Smooth muscle cell (in vitro differentiated cells): ENCODE results near the gene UTS2B. TPM values are rescaled to one million over a fixed set of nuclear protein-coding genes. Genes with fewer than 3 reads are reported as not detected.

Experiments used
- DNase-seq: peaks from one replicate; lab custom pipeline; 2025; ENCODE audit not compliant: unreplicated experiment; lab: John Stamatoyannopoulos, UW
- H2AFZ ChIP-seq: fragments of 200-600 bp; sonication (generic); 2 replicates; pipeline ENCODE4 v1.6.0; 2016; ENCODE audit warnings: antibody characterized with exemption, low read depth, mild to moderate bottlenecking
- H3F3A ChIP-seq: fragments of 200-600 bp; sonication (generic); 2 replicates; pipeline ENCODE4 v1.6.0; 2017; ENCODE audit warnings: antibody characterized with exemption, low read depth
- H3K27ac ChIP-seq: fragments of 200-600 bp; sonication (generic); 2 replicates; pipeline ENCODE4 v1.5.1; 2016; ENCODE audit warnings: low read depth, mild to moderate bottlenecking
- H3K27me3 ChIP-seq: fragments of 200-600 bp; sonication (generic); 2 replicates; pipeline ENCODE4 v1.6.1; 2016; ENCODE audit warnings: low read depth, mild to moderate bottlenecking
- H3K36me3 ChIP-seq: fragments of 200-600 bp; sonication (generic); 2 replicates; pipeline ENCODE4 v1.5.1; 2016; ENCODE audit warnings: low read depth
- H3K4me1 ChIP-seq: fragments of 200-600 bp; sonication (generic); 2 replicates; pipeline ENCODE4 v1.5.1; 2016; ENCODE audit warnings: low read depth
- H3K4me2 ChIP-seq: fragments of 200-600 bp; sonication (generic); 2 replicates; pipeline ENCODE4 v1.6.0; 2016; ENCODE audit warnings: mild to moderate bottlenecking
- H3K4me3 ChIP-seq: fragments of 200-600 bp; sonication (generic); 2 replicates; pipeline ENCODE4 v1.5.1; 2016; ENCODE audit warnings: mild to moderate bottlenecking
- H3K79me2 ChIP-seq: fragments of 200-600 bp; sonication (generic); 2 replicates; pipeline ENCODE4 v1.6.0; 2016; ENCODE audit warnings: low read depth, mild to moderate bottlenecking
- H3K9ac ChIP-seq: fragments of 200-600 bp; sonication (generic); 2 replicates; pipeline ENCODE4 v1.6.0; 2016; ENCODE audit warnings: low read depth
- H3K9me3 ChIP-seq: fragments of 200-600 bp; sonication (generic); replicated peaks from 2 replicates; pipeline ENCODE4 v1.5.1; 2016; ENCODE audit warnings: low read depth
- H4K20me1 ChIP-seq: fragments of 200-600 bp; sonication (generic); 2 replicates; pipeline ENCODE4 v1.6.0; 2016; ENCODE audit warnings: low read depth
- CTCF ChIP-seq: fragments of 200-600 bp; sonication (generic); IDR thresholded peaks from 2 replicates; pipeline ENCODE4 v1.5.1; 2017; ENCODE audit warnings: borderline replicate concordance, mild to moderate bottlenecking, antibody characterized with exemption; ENCODE audit not compliant: insufficient read depth, poor library complexity, severe bottlenecking
- WGBS: methylation state at CpG from one replicate; pipeline ENCODE4 v1.1.7; 2016; ENCODE audit warnings: low lambda C conversion rate; 5-methylcytosine and 5-hydroxymethylcytosine counted together
- polyA plus RNA-seq: library from polyadenylated mRNA; unstranded; fragments of >200 nt; fragmentation: Nextera tagmentation; extraction: Ambion mirVana; gene quantifications from 2 replicates; pipeline ENCODE4 v1.2.1, GENCODE V29; 2016
- total RNA-seq: library from RNA; depleted of rRNA; stranded (reverse); fragments of >200 nt; gene quantifications from 2 replicates; pipeline ENCODE4 v1.2.3, GENCODE V29; 2014

The UTS2B gene
- total and polyA plus RNA-seq, 2 experiments from 2014 or later = 1.1 TPM; not detected in 1

GRCh38 chr3:191237047-191237882, 93.1 kb downstream of the UTS2B start:
- H3F3A ChIP-seq = peaks cover 3% of the 10 kb centered on the region
- WGBS = 91% methylated on average over 5 of the region's 5 CpGs
- H2AFZ ChIP-seq = peak overlapping the region; percentile 62
- H3K9me3 ChIP-seq = no peaks in the 10 kb centered on the region
- H3K79me2 ChIP-seq = no peaks in the 10 kb centered on the region
- peaks cover 12% of the 10 kb centered on the region for H3K4me1 ChIP-seq
- no peaks in the 10 kb centered on the region for H3K36me3 ChIP-seq
- DNase-seq = no peak
- no peaks in the 10 kb centered on the region for H3K27me3 ChIP-seq
- H3K9ac ChIP-seq = no peak overlapping the region
- no peak overlapping the region for H3K4me3 ChIP-seq
- no peak overlapping the region for H3K4me2 ChIP-seq
- H3K27ac ChIP-seq = no peak overlapping the region
- H4K20me1 ChIP-seq = no peaks in the 10 kb centered on the region
- no peak for TF ChIP-seq CTCF

GRCh38 chr3:191236646-191237045, 93.7 kb downstream of the UTS2B start:
- WGBS = 70% methylated on average over 3 of the region's 3 CpGs
- peaks cover 12% of the 10 kb centered on the region for H3K4me1 ChIP-seq
- no peak for DNase-seq

GRCh38 chr3:191235331-191236314, 94.7 kb downstream of the UTS2B start:
- no peak overlapping the region for H3K4me3 ChIP-seq
- peaks cover 12% of the 10 kb centered on the region for H3K4me1 ChIP-seq
- no peak for DNase-seq
- 83% methylated on average over 4 of the region's 4 CpGs for WGBS
- no peaks in the 10 kb centered on the region for H4K20me1 ChIP-seq
- H3K79me2 ChIP-seq = no peaks in the 10 kb centered on the region
- no peaks in the 10 kb centered on the region for H3K27me3 ChIP-seq
- TF ChIP-seq CTCF = no peak
- no peaks in the 10 kb centered on the region for H3K36me3 ChIP-seq
- H2AFZ ChIP-seq = peak overlapping the region; percentile 62
- H3K9me3 ChIP-seq = no peaks in the 10 kb centered on the region
- no peak overlapping the region for H3K4me2 ChIP-seq
- peak overlapping the region; percentile 10 for H3K27ac ChIP-seq
- peaks cover 3% of the 10 kb centered on the region for H3F3A ChIP-seq
- no peak overlapping the region for H3K9ac ChIP-seq

More at GRCh38 chr3:191236646-191237045, 93.7 kb downstream of the UTS2B start:
- no peaks in the 10 kb centered on the region for H3K79me2 ChIP-seq
- H2AFZ ChIP-seq = peak overlapping the region; percentile 62
- no peaks in the 10 kb centered on the region for H3K9me3 ChIP-seq
- H3K9ac ChIP-seq = no peak overlapping the region
- H3K4me3 ChIP-seq = no peak overlapping the region
- no peak overlapping the region for H3K27ac ChIP-seq
- no peaks in the 10 kb centered on the region for H4K20me1 ChIP-seq
- no peaks in the 10 kb centered on the region for H3K36me3 ChIP-seq
- TF ChIP-seq CTCF = no peak
- peaks cover 3% of the 10 kb centered on the region for H3F3A ChIP-seq
- H3K27me3 ChIP-seq = no peaks in the 10 kb centered on the region
- H3K4me2 ChIP-seq = no peak overlapping the region
